Colonic mucosa (tissue), 4 donors: Measurements from ENCODE around the gene CUX1. TPM values are rescaled to one million over a fixed set of nuclear protein-coding genes. Genes with fewer than 3 reads are reported as not detected.

ENCODE experiments used
- DNase-seq: peaks from one replicate; pipeline ENCODE4 v3.0.0-alpha.2; 2020
- H3K27ac ChIP-seq: fragments of 200-600 bp; one replicate; pipeline ENCODE4 v1.8.0; 2021
- H3K27me3 ChIP-seq: fragments of 200-600 bp; one replicate; pipeline ENCODE4 v1.8.0; 2021
- H3K36me3 ChIP-seq: fragments of 200-600 bp; one replicate; pipeline ENCODE4 v1.8.0; 2021
- H3K4me1 ChIP-seq: fragments of 200-600 bp; one replicate; pipeline ENCODE4 v1.8.0; 2021; ENCODE audit warnings: mild to moderate bottlenecking
- H3K4me3 ChIP-seq: fragments of 200-600 bp; one replicate; pipeline ENCODE4 v1.8.0; 2021
- H3K9ac ChIP-seq, 2 donors: one replicate each; pipeline ENCODE4 v1.7.0; 2013; ENCODE audit warnings: control low read depth in 2 of 2, low read depth in 2 of 2, low read length in 2 of 2
- H3K9me3 ChIP-seq: fragments of 200-600 bp; one replicate; pipeline ENCODE4 v1.8.0; 2021
- CTCF ChIP-seq: fragments of 200-600 bp; IDR thresholded peaks from one replicate; pipeline ENCODE4 v1.8.0; 2022; ENCODE audit warnings: antibody characterized with exemption, mild to moderate bottlenecking
- intact Hi-C: fragments of 100-400 bp; cut with DNase I; formaldehyde crosslinking; loops from one replicate; pipeline ENCODE4 v1.14.1; 2022
- total RNA-seq, 2 donors: library from RNA; stranded (reverse); fragmentation: NEBNext Ultra II Directional in 1 of 2; extraction: Animal tissue kit (Norgen Biotek cat#: 25700) in 1 of 2; gene quantifications; one replicate each; pipeline ENCODE4 v1.2.1, GENCODE V29; 2021
- donor health status: healthy.
- donor health status: DM: no; HTN: no; CAD: no.
- donor health status: DM: no; HTN: no; CAD: no.

The CUX1 gene
- total RNA-seq, 2 donors from 2014 or later, result 68.5 to 97.5 TPM

- no peaks in the 10 kb centered on the region for H3K27me3 ChIP-seq
- H3K27ac ChIP-seq, result no peak overlapping the region
- H3K9me3 ChIP-seq, result no peaks in the 10 kb centered on the region
- no peak for TF ChIP-seq CTCF
- intact Hi-C loops, result no loop called here
- H3K36me3 ChIP-seq, result no peaks in the 10 kb centered on the region
- H3K4me3 ChIP-seq, result no peak overlapping the region
- no peak overlapping the region for H3K9ac ChIP-seq
- no peaks in the 10 kb centered on the region for H3K4me1 ChIP-seq
- no peak for DNase-seq
Measured at GRCh38 chr7:101898106-101898505, 80.7 kb downstream of the CUX1 start.

GRCh38 chr7:101899616-101900015 lies 82.2 kb downstream of the CUX1 start:
- no peak for DNase-seq
- intact Hi-C loops, result no loop called here

GRCh38 chr7:101900103-101900502 lies 82.7 kb downstream of the CUX1 start:
- Histone ChIP-seq H3K27ac (no peak overlapping the region), H3K9me3 (no peaks in the 10 kb centered on the region), H3K4me3 (no peak overlapping the region), H3K4me1 (no peaks in the 10 kb centered on the region), H3K9ac (no peak overlapping the region), H3K36me3 (no peaks in the 10 kb centered on the region), H3K27me3 (no peaks in the 10 kb centered on the region)
- TF ChIP-seq CTCF, result no peak
- intact Hi-C loops, result no loop called here
- DNase-seq, result no peak

More at GRCh38 chr7:101899616-101900015, 82.2 kb downstream of the CUX1 start:
- no peaks in the 10 kb centered on the region for H3K27me3 ChIP-seq
- no peak overlapping the region for H3K9ac ChIP-seq
- H3K27ac ChIP-seq, result no peak overlapping the region
- no peaks in the 10 kb centered on the region for H3K36me3 ChIP-seq
- H3K4me3 ChIP-seq, result no peak overlapping the region
- H3K4me1 ChIP-seq, result no peaks in the 10 kb centered on the region
- no peak for TF ChIP-seq CTCF
- H3K9me3 ChIP-seq, result no peaks in the 10 kb centered on the region

- intact Hi-C loops, result no loop called here
- no peak for DNase-seq
- Histone ChIP-seq H3K4me3 (no peak overlapping the region), H3K9me3 (no peaks in the 10 kb centered on the region), H3K27me3 (no peaks in the 10 kb centered on the region), H3K27ac (no peak overlapping the region), H3K4me1 (no peaks in the 10 kb centered on the region), H3K36me3 (no peaks in the 10 kb centered on the region), H3K9ac (no peak overlapping the region)
- TF ChIP-seq CTCF, result no peak
Measured at GRCh38 chr7:101901661-101902491, 84.5 kb downstream of the CUX1 start.

- TF ChIP-seq CTCF, result no peak
- Histone ChIP-seq H3K27ac (no peak overlapping the region), H3K27me3 (no peaks in the 10 kb centered on the region), H3K9me3 (no peaks in the 10 kb centered on the region), H3K9ac (no peak overlapping the region), H3K4me1 (no peaks in the 10 kb centered on the region), H3K4me3 (no peak overlapping the region), H3K36me3 (no peaks in the 10 kb centered on the region)
- no peak for DNase-seq
- intact Hi-C loops, result no loop called here
Measured at GRCh38 chr7:101902680-101903514, 85.5 kb downstream of the CUX1 start.
